Keratinocyte (primary cell): ENCODE results near the gene BORCS8. TPM values are rescaled to one million over a fixed set of nuclear protein-coding genes. Genes with fewer than 3 reads are reported as not detected.

Source experiments
- DNase-seq: peaks from one replicate; pipeline ENCODE4 v3.0.0-alpha.2; 2011; ENCODE audit warnings: low read depth, missing footprints, low spot score
- FAIRE-seq: peaks from 2 replicates; lab custom pipeline; 2011; peaks lifted over from hg19 to GRCh38; lab: Jason Lieb, UNC
- H2AFZ ChIP-seq: 2 replicates; pipeline ENCODE4 v1.6.0; 2012; ENCODE audit warnings: low read length, control low read depth, inconsistent platforms; ENCODE audit not compliant: control insufficient read depth
- H3K27ac ChIP-seq: 2 replicates; pipeline ENCODE4 v1.5.1; 2011; ENCODE audit warnings: low read length; ENCODE audit not compliant: control insufficient read depth, insufficient read depth
- H3K27me3 ChIP-seq: 3 replicates; pipeline ENCODE4 v1.6.0; 2011; ENCODE audit warnings: low read length; ENCODE audit not compliant: control insufficient read depth, insufficient read depth; ENCODE audit errors: extremely low read depth
- H3K36me3 ChIP-seq, 2 experiments: 2 replicates in 1 of 2; 3 replicates in 1 of 2; pipeline ENCODE4 v1.5.1; 2011; ENCODE audit warnings: low read length in 2 of 2, mild to moderate bottlenecking in 1 of 2; ENCODE audit not compliant: control insufficient read depth in 2 of 2, insufficient read depth in 2 of 2; ENCODE audit errors: extremely low read depth in 1 of 2
- H3K4me1 ChIP-seq: 3 replicates; pipeline ENCODE4 v1.5.1; 2011; ENCODE audit warnings: low read length; ENCODE audit not compliant: control insufficient read depth, insufficient read depth; ENCODE audit errors: extremely low read depth
- H3K4me2 ChIP-seq: 3 replicates; pipeline ENCODE4 v1.6.0; 2011; ENCODE audit warnings: low read depth, low read length; ENCODE audit not compliant: control insufficient read depth, insufficient read depth; ENCODE audit errors: extremely low read depth
- H3K4me3 ChIP-seq, 3 experiments: fragments of 200-600 bp in 1 of 3; sonication (generic) in 1 of 3; 2 replicates in 2 of 3; 3 replicates in 1 of 3; pipeline ENCODE4 v1.5.1; 2011 to 2016; ENCODE audit warnings: low read length in 3 of 3, mild to moderate bottlenecking in 3 of 3, control low read depth in 2 of 3, inconsistent platforms in 1 of 3, low read depth in 1 of 3, mixed read lengths in 1 of 3, mixed run types in 1 of 3, moderate library complexity in 1 of 3; ENCODE audit not compliant: control insufficient read depth in 2 of 3, insufficient read depth in 2 of 3; ENCODE audit errors: extremely low read depth in 1 of 3
- H3K79me2 ChIP-seq: 2 replicates; pipeline ENCODE4 v1.6.0; 2012; ENCODE audit warnings: low read length; ENCODE audit not compliant: control insufficient read depth, insufficient read depth
- H3K9ac ChIP-seq: 3 replicates; pipeline ENCODE4 v1.6.0; 2011; ENCODE audit warnings: low read length; ENCODE audit not compliant: control insufficient read depth, insufficient read depth; ENCODE audit errors: extremely low read depth
- H3K9me1 ChIP-seq: 3 replicates; pipeline ENCODE4 v1.6.0; 2011; ENCODE audit warnings: low read length; ENCODE audit not compliant: control insufficient read depth, insufficient read depth; ENCODE audit errors: extremely low read depth
- H3K9me3 ChIP-seq: 2 replicates; pipeline ENCODE4 v1.5.1; 2012; ENCODE audit warnings: low read depth, low read length; ENCODE audit not compliant: control insufficient read depth
- H4K20me1 ChIP-seq: 3 replicates; pipeline ENCODE4 v1.6.0; 2011; ENCODE audit warnings: low read length; ENCODE audit not compliant: control insufficient read depth, insufficient read depth; ENCODE audit errors: extremely low read depth
- CTCF ChIP-seq, 3 experiments: IDR thresholded peaks in 1 of 3; conservative IDR thresholded peaks in 1 of 3; optimal IDR thresholded peaks in 1 of 3; 2 replicates in 2 of 3; 3 replicates in 1 of 3; pipeline versions ENCODE3 to v1.5.1; 2011; ENCODE audit warnings: low read length in 3 of 3, mild to moderate bottlenecking in 3 of 3, moderate library complexity in 2 of 3, control low read depth in 1 of 3, inconsistent platforms in 1 of 3; ENCODE audit not compliant: insufficient read depth in 2 of 3; ENCODE audit errors: extremely low read depth in 1 of 3
- EZH2 ChIP-seq: IDR thresholded peaks from one replicate; pipeline ENCODE4 v1.6.1; 2012; ENCODE audit warnings: inconsistent platforms, mild to moderate bottlenecking, low read length, moderate library complexity
- dilution Hi-C: fragments of 300-500 bp; cut with MboI; formaldehyde crosslinking; loops from one replicate; pipeline ENCODE4 v1.7.0; 2020; ENCODE audit warnings: low sequenced_read_pairs; ENCODE audit not compliant: extremely low pct_ligation_motif_present
- polyA plus RNA-seq, 5 experiments: library from polyadenylated mRNA; depleted of rRNA in 3 of 5; stranded (reverse) in 3 of 5; stranded (forward) in 1 of 5; unstranded in 1 of 5; fragments of >200 nt; gene quantifications; 1 replicate in 1 of 5; 2 replicates in 3 of 5; 3 replicates in 1 of 5; pipeline versions ENCODE4 v1.2.1 to v1.2.3, GENCODE V29; 2011 to 2012; ENCODE audit warnings: missing spikeins in 2 of 5, low read depth in 1 of 5, low replicate concordance in 1 of 5

BORCS8 gene
- polyA plus RNA-seq, 1 donor (not counting 4 experiments of a cell fraction or from before 2014, with no cell fraction given) = 16.3 TPM

GRCh38 chr19:19232261-19232721, 40.3 kb upstream of the BORCS8 start:
- no peaks in the 10 kb centered on the region for H3K4me1 ChIP-seq

GRCh38 chr19:19230999-19231398, 39.0 kb upstream of the BORCS8 start:
- dilution Hi-C loops = no loop called here
- Histone ChIP-seq H3K27me3 (no peaks in the 10 kb centered on the region), H4K20me1 (no peaks in the 10 kb centered on the region), H3K9me1 (no peaks in the 10 kb centered on the region), H3K36me3 (no peaks in the 10 kb centered on the region), H3K9me3 (peaks cover 12% of the 10 kb centered on the region), H2AFZ (no peak overlapping the region), H3K27ac (no peak overlapping the region), H3K4me1 (no peaks in the 10 kb centered on the region), H3K4me3 (no peak overlapping the region), H3K9ac (no peak overlapping the region), H3K4me2 (no peak overlapping the region), H3K79me2 (no peaks in the 10 kb centered on the region)
- FAIRE-seq (no peak), DNase-seq (no peak)
- TF ChIP-seq CTCF (optimal IDR thresholded peaks at IDR 0.05 in 1 of 3, IDR thresholded peaks at IDR 0.05 in 1 of 3, conservative IDR thresholded peaks at IDR 0.05 in 1 of 3; ENCODE audit: extremely low read depth in 1 of 3, insufficient read depth in 2 of 3, low read length in 3 of 3) (no peak), EZH2 (no peak)

More at GRCh38 chr19:19232261-19232721, 40.3 kb upstream of the BORCS8 start:
- H3K27me3 ChIP-seq = no peaks in the 10 kb centered on the region
- no peak overlapping the region for H3K4me3 ChIP-seq
- no peak for FAIRE-seq
- no peak for TF ChIP-seq EZH2
- TF ChIP-seq CTCF (optimal IDR thresholded peaks at IDR 0.05 in 1 of 3, IDR thresholded peaks at IDR 0.05 in 1 of 3, conservative IDR thresholded peaks at IDR 0.05 in 1 of 3; ENCODE audit: extremely low read depth in 1 of 3, insufficient read depth in 2 of 3, low read length in 3 of 3) = no peak
- H3K36me3 ChIP-seq = no peaks in the 10 kb centered on the region
- no peak overlapping the region for H3K4me2 ChIP-seq
- dilution Hi-C loops = no loop called here
- no peaks in the 10 kb centered on the region for H3K79me2 ChIP-seq
- H3K27ac ChIP-seq = no peak overlapping the region
- H3K9me3 ChIP-seq = peaks cover 12% of the 10 kb centered on the region
- no peak overlapping the region for H3K9ac ChIP-seq
- H4K20me1 ChIP-seq = no peaks in the 10 kb centered on the region
- DNase-seq = no peak
- no peaks in the 10 kb centered on the region for H3K9me1 ChIP-seq
- H2AFZ ChIP-seq = no peak overlapping the region
